AG09319 (cell line): ENCODE measurements around the gene FABP3.

Experiments
- DNase-seq: peaks from one replicate; pipeline ENCODE4 v3.0.0-alpha.2; 2010; ENCODE audit warnings: low read depth; ENCODE audit errors: extremely low read depth
- CTCF ChIP-seq: IDR thresholded peaks from 2 replicates; pipeline ENCODE4 v1.5.1; 2011; ENCODE audit warnings: low read depth, mild to moderate bottlenecking, inconsistent platforms, low read length, moderate library complexity

Gene FABP3

GRCh38 chr1:31371121-31371959 is 1.5 kb downstream of the FABP3 start:
- no peak for TF ChIP-seq CTCF
- no peak for DNase-seq

GRCh38 chr1:31370565-31370964 is 2.3 kb downstream of the FABP3 start:
- TF ChIP-seq CTCF, result no peak
- no peak for DNase-seq

GRCh38 chr1:31370021-31370420 is 2.9 kb downstream of the FABP3 start:
- TF ChIP-seq CTCF, result no peak
- no peak for DNase-seq

- DNase-seq, result no peak
- no peak for TF ChIP-seq CTCF
Measured at GRCh38 chr1:31368611-31369107, 4.2 kb downstream of the FABP3 start.

GRCh38 chr1:31366796-31367195 is 6.1 kb downstream of the FABP3 start:
- no peak for TF ChIP-seq CTCF
- DNase-seq, result no peak

GRCh38 chr1:31364561-31365250 is 8.2 kb downstream of the FABP3 start:
- TF ChIP-seq CTCF, result no peak
- no peak for DNase-seq

GRCh38 chr1:31362032-31362431 is 10.8 kb downstream of the FABP3 start:
- no peak for TF ChIP-seq CTCF
- no peak for DNase-seq
